ENCODE data around the gene PRIMA1.

Gene PRIMA1

GRCh38 chr14:93797071-93797470 lies 8.8 kb upstream of the PRIMA1 start:
- in situ Hi-C loops (cut with MboI; ENCODE audit: low sequenced_read_pairs), result no loop called here

- in situ Hi-C loops (cut with MboI; ENCODE audit: low sequenced_read_pairs), result no loop called here
Observed at GRCh38 chr14:93794756-93795155, 6.5 kb upstream of the PRIMA1 start.

- in situ Hi-C loops (cut with MboI; ENCODE audit: low sequenced_read_pairs), result no loop called here
Observed at GRCh38 chr14:93793555-93794324, 5.5 kb upstream of the PRIMA1 start.

DNA sequence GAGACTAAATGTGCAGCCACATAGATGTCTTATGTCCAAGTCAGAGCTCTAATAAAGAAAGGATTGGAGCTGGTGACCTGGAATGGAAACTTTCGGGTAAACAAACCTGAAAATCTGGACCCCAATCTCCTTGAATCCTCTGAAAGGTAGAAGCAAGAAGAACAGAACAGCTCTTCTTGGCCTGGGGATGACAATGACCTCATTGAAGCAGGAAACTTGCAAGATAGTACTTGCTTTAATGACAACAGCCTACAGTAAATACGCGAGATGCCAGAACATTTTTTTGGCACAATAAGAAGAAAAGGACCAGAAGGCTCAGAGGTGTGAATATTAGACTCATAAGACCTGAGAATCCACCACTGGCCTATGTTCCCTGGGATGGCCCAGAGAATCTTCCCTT lies 4.1 kb upstream of the PRIMA1 start:
- in situ Hi-C loops (cut with MboI; ENCODE audit: low sequenced_read_pairs), result no loop called here

GRCh38 chr14:93790966-93791365 lies 2.7 kb upstream of the PRIMA1 start:
- in situ Hi-C loops (cut with MboI; ENCODE audit: low sequenced_read_pairs), result no loop called here

DNA sequence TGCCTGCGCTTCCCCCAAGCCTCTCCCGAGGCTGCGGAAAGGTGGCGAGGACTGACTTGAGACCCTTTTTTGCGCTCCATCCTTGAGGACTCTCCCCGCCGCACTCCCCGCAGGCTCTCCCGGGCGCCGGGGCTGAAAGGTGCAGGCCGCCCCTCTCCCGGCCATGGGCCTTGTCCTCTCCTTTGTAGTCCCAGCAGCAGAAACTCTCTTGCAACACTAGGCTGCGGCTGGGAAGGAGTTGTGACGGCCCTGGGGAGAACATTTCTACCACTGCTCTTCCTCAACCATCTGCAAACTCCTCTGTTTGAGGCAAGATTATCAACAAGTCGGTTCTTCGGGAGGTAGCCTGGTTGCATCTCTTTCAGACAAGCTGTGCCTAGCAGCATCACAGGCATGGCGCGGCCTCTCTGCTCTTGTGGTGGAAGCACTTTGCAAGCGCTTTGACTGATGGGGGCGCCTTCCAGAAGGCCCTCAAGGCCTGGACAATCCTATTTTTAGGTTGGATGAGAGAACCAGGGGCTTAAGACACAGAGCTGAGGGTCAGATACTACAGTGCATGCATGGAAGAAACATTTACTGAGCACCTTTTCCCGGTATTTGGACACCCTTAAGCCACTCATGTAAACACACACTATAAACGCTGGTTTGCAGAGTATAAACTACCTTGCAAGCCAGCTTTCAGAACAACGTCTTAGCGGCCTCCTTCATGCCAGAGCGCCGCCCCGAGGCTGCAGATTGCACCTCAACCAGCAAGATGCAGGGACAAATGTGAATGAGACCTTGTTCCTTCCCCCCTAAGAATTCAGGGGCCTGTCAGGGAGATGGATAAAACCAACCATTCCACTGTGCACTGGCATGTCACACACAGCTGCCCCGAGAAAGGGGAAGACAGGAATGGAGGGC lies 1.2 kb upstream of the PRIMA1 start:
- in situ Hi-C loops (cut with MboI; ENCODE audit: low sequenced_read_pairs), result no loop called here

GRCh38 chr14:93788543-93789227 lies 400 bp upstream of the PRIMA1 start:
- in situ Hi-C loops (cut with MboI; ENCODE audit: low sequenced_read_pairs), result no loop called here

GRCh38 chr14:93787465-93788292 lies 606 bp downstream of the PRIMA1 start:
- in situ Hi-C loops (cut with MboI; ENCODE audit: low sequenced_read_pairs), result no loop called here

GRCh38 chr14:93785423-93785822 lies 2.9 kb downstream of the PRIMA1 start:
- in situ Hi-C loops (cut with MboI; ENCODE audit: low sequenced_read_pairs), result no loop called here

- in situ Hi-C loops (cut with MboI; ENCODE audit: low sequenced_read_pairs), result no loop called here
Observed at GRCh38 chr14:93784878-93785277, 3.4 kb downstream of the PRIMA1 start.

DNA sequence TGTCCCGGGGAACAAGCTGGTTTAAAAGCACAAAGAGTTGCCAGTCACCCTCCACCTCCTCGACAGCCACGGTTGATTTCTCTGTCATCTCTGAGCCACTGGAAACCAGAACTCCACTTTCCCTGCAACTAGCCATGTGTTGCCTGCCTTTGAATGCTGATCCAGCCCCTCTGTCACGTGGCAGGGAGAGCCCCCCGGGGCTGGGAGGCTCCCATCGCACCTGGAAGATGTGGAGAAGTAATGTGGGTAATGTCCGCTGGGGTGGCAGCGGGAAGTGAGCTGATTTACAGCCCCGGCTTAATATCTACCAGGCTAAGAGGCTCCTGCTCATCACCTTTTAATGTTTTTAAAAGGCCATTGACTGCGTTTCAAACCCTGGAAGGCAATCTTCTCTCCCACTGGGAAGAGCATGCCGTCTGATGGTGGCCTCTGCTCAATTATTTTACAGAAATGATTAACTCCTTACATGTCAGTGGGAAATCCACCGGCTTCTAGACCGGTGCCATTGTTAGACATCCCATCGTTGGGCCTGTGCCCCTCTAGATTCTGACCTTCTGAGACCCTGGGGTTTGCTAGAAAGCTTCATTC lies 7.4 kb downstream of the PRIMA1 start:
- in situ Hi-C loops (cut with MboI; ENCODE audit: low sequenced_read_pairs), result no loop called here

DNA sequence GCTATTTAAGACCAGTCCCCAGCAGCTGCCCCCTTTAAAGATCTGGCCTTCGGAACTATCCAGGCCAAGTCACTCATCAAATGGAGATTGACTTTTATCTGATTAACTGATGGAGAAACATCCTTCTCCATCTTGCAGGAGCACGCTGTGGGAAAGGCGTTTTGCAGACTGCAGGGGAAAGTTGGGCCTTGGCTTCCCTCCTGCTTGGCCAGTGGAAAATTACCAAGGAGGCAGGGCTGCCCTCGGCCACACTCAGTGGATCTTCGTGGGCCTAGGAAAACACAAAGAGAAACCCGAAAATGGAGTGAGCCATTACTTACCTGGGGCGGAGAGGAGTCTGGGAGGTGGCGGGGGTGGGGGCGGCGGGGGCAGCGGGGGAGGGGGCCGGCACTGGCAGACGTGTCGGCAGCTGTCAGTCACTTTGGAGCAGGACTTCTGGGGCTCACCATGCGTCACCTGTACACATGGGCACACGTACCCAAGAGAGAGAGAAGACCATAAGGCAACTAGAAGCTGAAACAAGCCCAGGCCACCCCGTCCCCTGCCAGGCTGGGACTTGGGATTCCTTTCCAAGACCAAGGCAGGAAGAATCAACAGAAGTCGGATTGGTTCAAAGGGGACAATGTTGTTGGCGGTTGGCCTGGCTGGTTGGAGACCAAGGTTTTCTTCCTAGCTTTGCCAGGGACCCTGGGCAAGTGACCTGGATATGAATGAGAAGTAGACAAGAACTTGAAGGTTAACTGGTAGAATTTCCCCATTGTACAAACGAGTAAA lies 9.2 kb downstream of the PRIMA1 start:
- in situ Hi-C loops (cut with MboI; ENCODE audit: low sequenced_read_pairs), result no loop called here

DNA sequence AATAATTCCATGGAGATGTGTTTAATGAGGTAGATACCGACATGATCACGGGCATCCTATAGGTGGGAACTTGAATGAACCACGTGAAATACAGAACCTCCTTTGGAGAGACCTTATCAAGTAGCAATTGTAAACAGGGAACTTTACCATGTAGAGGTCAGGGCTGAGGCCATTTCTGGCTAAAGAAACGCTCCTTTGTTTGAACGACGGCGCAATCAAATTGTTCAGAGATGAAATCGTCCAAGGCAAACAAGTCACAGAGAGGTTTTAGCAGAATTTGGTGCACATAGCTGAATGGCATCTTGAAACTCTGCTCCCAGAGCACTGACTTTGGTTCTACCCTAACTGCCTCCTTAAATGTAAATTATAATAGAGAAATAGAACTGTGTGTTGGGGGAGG lies 9.8 kb downstream of the PRIMA1 start:
- in situ Hi-C loops (cut with MboI; ENCODE audit: low sequenced_read_pairs), result no loop called here

- in situ Hi-C loops (cut with MboI; ENCODE audit: low sequenced_read_pairs), result no loop called here
Observed at GRCh38 chr14:93775744-93776143, 12.5 kb downstream of the PRIMA1 start.

DNA sequence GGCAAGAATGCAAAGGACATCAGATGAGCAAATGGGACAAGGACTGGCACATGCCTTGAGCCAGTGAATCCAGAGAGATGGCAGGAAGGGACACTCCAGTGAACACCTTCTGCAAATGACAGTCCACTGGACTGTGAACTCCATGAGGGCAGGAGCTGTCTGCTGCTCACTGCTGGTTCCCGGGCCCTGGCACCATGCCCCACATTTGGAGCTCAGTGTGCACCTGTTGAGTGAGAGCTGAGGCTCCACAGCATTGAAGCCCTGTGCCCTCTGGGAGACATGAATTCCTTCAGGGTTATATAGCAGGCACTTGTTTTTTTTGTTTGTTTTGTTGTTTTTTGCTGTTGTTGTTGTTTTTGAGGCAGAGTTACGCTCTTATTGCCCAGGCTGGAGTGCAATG lies 13.1 kb downstream of the PRIMA1 start:
- in situ Hi-C loops (cut with MboI; ENCODE audit: low sequenced_read_pairs), result no loop called here

DNA sequence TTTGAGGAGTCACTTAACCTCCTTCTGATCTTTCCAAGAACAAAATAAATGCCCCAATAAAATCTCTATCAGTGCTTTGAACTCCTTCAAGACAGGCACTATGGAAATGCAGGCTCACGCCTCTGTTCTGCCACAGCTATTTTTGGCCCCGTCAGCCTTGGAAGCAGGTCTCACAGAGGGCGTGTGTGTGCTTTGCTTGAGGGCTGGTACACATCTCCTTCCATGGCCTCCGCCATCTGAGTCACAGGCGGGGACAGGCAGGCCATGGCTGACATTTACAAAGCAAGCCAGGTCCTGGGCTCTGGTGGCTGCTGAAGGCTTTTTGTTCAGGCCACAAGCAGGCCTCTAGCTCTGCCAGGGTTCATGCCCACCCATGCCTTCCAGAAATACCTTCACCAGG lies 16.0 kb downstream of the PRIMA1 start:
- in situ Hi-C loops (cut with MboI; ENCODE audit: low sequenced_read_pairs), result no loop called here

DNA sequence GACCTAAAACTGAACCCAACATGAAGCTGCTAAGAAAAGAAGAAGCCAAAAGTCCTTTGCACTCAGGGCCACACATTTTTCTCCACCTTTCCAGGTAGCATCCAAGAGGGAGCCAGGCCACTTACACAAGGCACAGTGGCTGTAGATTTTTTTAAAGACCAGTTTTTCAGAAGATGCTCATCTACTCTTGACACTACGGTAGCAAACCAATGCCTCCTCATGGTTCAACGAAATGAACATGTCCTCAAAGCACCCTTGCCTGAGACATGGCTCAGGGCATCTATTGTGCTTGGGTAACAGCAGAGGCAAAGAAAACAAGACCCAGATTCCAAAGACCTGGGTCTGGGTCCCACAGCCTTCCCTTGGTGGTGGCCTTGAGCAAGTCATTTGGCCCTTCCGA lies 22.3 kb downstream of the PRIMA1 start:
- in situ Hi-C loops (cut with MboI; ENCODE audit: low sequenced_read_pairs), result no loop called here

GRCh38 chr14:93765155-93765554 lies 23.1 kb downstream of the PRIMA1 start:
- in situ Hi-C loops (cut with MboI; ENCODE audit: low sequenced_read_pairs), result no loop called here

DNA sequence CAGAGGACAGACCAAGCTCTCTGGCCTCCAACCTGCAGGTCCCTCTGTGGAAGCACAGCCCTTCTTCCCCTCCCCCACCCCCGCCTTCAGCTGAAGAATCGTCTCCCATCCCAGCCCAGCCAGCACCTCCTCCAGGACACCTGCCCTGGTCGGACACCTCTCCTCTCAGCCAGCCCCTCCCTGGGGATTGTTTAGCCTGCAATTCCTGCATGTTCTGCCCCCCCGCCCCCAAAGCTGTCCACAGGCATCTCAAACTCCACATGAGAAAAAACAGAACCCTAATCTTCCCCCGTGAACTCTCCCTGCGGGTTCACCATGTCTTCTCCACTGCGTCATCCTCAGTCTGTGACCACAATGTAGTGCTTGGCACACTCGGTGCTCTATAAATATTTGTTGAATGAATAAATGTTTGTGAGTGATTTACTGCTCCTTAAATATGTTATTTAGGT lies 24.1 kb downstream of the PRIMA1 start:
- in situ Hi-C loops (cut with MboI; ENCODE audit: low sequenced_read_pairs), result no loop called here
